GM10266 (cell line): ENCODE data around the gene CSK.

Experiments used
- DNase-seq: peaks from one replicate; pipeline ENCODE4 v3.0.0; 2012; ENCODE audit errors: extremely low spot score
- TF ChIP-seq, protein P1 (sequence below): IDR thresholded peaks from 2 replicates; pipeline ENCODE4 v1.5.1; 2012; ENCODE audit warnings: mild to moderate bottlenecking, low read depth; ENCODE audit not compliant: control insufficient read depth, insufficient read depth; ENCODE audit errors: missing control alignments

Gene CSK

DNA sequence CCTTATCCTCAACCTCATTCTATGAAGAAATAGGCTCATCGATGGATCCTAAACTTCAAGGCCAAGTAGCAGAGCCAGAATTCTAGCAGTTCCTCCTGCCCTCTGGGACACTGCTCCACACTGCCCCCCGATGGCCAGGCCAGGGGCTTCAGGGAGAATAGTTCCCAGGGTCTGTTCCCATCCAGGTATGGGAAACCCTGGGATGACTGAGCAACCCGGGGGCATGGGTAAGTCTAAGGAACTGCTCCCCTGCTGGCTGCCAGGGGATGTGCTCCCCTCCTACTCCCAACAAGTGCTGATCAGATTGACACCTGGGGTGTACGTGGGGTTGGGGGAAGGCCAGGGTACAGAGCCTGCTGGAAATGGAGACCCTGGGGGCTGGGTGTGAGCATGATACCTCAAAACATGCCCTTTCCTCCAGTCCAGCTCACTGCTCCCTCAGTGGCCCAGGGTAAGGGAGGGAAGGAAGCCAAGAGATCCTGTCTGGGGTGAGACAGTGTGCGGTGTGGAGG lies 53.5 kb downstream of the CSK start:
- peak; percentile 78 for DNase-seq
- TF ChIP-seq, protein P1, sequence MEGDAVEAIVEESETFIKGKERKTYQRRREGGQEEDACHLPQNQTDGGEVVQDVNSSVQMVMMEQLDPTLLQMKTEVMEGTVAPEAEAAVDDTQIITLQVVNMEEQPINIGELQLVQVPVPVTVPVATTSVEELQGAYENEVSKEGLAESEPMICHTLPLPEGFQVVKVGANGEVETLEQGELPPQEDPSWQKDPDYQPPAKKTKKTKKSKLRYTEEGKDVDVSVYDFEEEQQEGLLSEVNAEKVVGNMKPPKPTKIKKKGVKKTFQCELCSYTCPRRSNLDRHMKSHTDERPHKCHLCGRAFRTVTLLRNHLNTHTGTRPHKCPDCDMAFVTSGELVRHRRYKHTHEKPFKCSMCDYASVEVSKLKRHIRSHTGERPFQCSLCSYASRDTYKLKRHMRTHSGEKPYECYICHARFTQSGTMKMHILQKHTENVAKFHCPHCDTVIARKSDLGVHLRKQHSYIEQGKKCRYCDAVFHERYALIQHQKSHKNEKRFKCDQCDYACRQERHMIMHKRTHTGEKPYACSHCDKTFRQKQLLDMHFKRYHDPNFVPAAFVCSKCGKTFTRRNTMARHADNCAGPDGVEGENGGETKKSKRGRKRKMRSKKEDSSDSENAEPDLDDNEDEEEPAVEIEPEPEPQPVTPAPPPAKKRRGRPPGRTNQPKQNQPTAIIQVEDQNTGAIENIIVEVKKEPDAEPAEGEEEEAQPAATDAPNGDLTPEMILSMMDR: peak; percentile 76

DNA sequence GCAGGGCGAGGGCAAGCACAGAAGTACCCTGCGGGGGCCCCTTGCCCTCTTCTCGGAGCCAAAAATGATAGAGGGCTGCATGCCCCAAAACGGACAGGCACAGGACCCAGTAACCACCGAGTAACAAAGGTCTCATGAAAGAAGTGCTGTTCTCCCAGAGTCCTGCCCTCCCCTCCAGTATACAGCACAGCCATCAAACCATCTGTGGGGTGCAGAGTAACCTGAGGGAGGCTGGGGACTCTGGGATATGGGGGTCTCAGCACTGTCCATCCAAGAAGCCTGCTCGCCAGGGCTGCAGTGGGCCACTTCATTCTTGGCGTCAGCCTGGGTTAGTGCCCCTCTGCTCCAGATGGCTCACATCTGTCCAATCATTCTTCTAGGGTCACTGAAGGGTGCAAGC lies 55.0 kb downstream of the CSK start:
- no peak for DNase-seq
- TF ChIP-seq, protein P1: no peak

DNA sequence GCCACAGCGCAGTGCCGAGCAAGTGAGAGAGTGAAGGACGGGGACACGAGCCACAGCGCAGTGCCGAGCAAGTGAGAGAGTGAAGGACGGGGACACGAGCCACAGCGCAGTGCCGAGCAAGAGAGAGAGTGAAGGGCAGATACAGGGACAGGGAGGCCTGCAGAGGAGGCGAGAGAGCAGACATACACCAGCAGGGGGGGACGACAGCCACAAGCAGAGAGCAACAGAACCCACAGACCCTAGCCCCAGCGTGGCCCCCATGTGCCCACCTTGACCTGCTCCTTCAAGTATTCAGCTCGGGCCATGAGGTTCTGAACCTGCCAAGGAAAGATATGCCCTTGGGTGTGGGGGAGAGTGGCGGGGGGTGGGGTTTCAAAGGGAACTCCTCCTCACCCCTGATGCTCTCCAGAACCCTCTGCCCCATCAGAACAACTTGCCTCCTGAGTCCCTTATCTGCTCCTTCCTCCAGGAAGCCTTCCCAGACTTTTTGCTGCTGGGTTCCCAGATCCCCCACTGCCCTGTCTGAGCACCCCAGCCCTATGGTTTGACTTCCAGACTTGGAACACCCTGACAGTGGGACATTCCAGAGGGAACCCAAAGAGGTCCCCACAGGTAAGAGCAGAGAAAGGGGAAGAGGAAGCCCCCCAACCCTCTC lies 55.7 kb downstream of the CSK start:
- DNase-seq: no peak
- TF ChIP-seq, protein P1: no peak

DNA sequence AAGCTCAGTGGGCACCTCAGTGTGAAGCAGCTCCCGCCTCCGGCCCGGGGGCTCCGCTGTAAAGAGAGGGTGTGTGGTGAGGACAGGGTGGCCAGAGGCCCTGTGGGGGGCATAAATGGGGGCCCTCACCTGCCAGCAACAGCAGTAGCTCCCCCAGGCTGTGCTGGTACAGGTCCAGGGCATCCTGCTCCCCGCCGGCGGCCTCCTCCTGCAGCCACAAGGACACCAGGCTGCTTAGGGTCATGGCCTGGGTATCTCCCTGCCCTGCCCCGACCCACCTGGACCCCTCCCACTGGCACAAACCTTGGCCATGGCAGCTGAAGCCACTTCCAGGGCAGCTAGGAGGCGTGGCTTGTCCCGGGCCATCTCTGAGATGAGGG lies 56.2 kb downstream of the CSK start:
- no peak for DNase-seq
- TF ChIP-seq, protein P1: no peak

DNA sequence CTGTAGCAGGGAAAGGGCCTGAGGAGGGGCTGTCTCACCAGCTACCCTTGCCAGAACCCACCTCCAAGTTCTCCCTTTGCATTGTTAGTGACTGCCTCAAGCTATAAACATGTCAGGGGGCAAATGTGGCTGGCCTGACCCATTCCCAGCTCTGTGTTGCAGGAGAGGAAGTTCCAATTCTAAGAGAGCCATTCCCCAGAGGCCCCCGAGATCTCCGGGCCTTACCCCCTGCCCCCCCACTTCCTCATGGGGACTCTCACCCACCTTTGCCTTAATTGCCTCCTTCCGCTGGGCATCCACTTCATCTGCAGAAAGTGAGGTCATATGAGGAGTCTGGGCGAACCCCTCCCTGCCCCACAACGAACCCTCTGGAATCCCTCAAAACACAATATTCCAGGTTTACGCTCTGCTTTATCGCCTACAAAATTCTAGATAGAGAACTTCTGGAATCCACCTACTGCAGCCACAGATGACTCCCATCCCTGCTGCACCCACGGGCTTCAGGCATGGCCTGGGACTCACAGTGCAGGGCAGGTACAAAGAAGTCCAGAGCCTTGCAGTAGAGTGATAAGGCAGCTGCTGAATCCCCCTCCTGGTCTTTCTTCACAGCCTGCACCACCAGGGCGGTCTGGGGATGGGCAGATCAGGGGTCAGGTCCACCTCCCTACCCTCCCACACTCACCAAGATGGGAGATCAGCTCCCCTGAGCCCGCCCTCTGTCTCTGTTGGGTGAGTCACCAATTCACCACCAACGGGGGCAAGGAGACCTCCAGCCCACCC lies 57.1 kb downstream of the CSK start:
- DNase-seq: no peak
- TF ChIP-seq, protein P1: no peak

DNA sequence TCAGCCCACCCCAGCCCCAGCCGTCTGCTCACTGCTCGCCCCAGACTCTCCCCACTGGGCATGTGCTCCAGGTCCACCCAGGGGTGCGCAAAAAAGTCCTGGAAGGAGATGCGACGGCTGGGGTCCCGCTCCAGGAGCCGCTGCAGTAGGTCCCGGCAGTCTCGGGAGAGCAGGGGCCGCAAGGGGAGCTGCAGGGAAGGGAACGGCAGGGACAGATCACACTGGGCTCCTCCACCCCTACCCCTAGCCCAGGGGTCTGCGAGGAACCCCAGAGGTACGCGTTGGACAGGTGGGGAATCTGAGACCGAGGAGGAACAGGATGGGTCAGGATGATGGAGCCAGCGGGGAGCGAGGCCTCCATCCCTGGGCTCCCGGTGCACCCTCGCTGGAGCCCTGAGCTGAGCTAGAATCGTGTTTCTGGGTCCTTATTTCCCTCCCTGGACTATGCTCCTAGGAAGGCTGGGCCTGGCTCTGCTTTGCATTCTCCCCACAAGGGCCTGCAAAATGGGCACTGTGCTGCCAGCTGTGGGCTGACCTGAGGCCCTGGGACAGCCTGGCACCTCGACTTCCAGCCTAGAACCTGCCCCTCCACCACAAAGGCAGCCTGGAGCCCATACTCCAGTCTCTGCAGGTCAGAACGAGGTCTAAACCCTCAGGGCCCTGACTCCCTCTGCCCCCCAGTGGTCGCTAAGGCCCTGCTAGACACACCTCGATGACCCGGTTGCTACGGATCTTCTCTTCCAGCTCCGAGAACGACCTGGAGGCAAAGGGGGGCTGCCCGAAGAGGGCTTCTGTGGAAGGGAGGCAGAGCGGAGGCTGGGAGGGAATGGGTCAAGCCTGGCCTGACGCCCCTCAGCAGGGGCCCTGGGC lies 57.9 kb downstream of the CSK start:
- no peak for DNase-seq
- TF ChIP-seq, protein P1: peak; percentile 26
